Measurements from ENCODE around the gene SV2B.

SV2B gene

GRCh38 chr15:91268510-91268909, 168.5 kb downstream of the SV2B start:
- DNase-seq (ENCODE audit: low read depth in 2 of 2): peak in 1 of 2 donors; percentile 13

GRCh38 chr15:91270747-91271146, 170.7 kb downstream of the SV2B start:
- DNase-seq (ENCODE audit: low read depth in 2 of 2): no peak

GRCh38 chr15:91271565-91272153, 171.6 kb downstream of the SV2B start:
- DNase-seq (ENCODE audit: low read depth in 2 of 2): peak; percentile 30 to 41

- DNase-seq (ENCODE audit: low read depth in 2 of 2): no peak
Measured at GRCh38 chr15:91275844-91276243, 175.8 kb downstream of the SV2B start.

GRCh38 chr15:91278951-91279350, 178.9 kb downstream of the SV2B start:
- DNase-seq (ENCODE audit: low read depth in 2 of 2): no peak

- no peak for DNase-seq (ENCODE audit: low read depth in 2 of 2)
Measured at GRCh38 chr15:91279486-91279885, 179.4 kb downstream of the SV2B start.

- DNase-seq (ENCODE audit: low read depth in 2 of 2): no peak
Measured at GRCh38 chr15:91281947-91282346, 181.9 kb downstream of the SV2B start.

GRCh38 chr15:91282486-91282885, 182.4 kb downstream of the SV2B start:
- no peak for DNase-seq (ENCODE audit: low read depth in 2 of 2)

- no peak for DNase-seq (ENCODE audit: low read depth in 2 of 2)
Measured at GRCh38 chr15:91283155-91283554, 183.1 kb downstream of the SV2B start.

GRCh38 chr15:91284758-91285466, 184.9 kb downstream of the SV2B start:
- DNase-seq (ENCODE audit: low read depth in 2 of 2): no peak

GRCh38 chr15:91289324-91289723, 189.3 kb downstream of the SV2B start:
- DNase-seq (ENCODE audit: low read depth in 2 of 2): no peak

- no peak for DNase-seq (ENCODE audit: low read depth in 2 of 2)
Measured at GRCh38 chr15:91290553-91290952, 190.5 kb downstream of the SV2B start.

GRCh38 chr15:91291673-91292072, 191.6 kb downstream of the SV2B start:
- no peak for DNase-seq (ENCODE audit: low read depth in 2 of 2)

- DNase-seq (ENCODE audit: low read depth in 2 of 2): no peak
Measured at GRCh38 chr15:91294344-91294743, 194.3 kb downstream of the SV2B start.

- no peak for DNase-seq (ENCODE audit: low read depth in 2 of 2)
Measured at GRCh38 chr15:91294795-91295194, 194.7 kb downstream of the SV2B start.

GRCh38 chr15:91298101-91298500, 198.0 kb downstream of the SV2B start:
- DNase-seq (ENCODE audit: low read depth in 2 of 2): no peak

- peak in 1 of 2 donors; percentile 12 for DNase-seq (ENCODE audit: low read depth in 2 of 2)
Measured at GRCh38 chr15:91302588-91303439, 202.8 kb downstream of the SV2B start.

GRCh38 chr15:91304210-91304609, 204.2 kb downstream of the SV2B start:
- no peak for DNase-seq (ENCODE audit: low read depth in 2 of 2)

- DNase-seq (ENCODE audit: low read depth in 2 of 2): no peak
Measured at GRCh38 chr15:91304786-91305185, 204.7 kb downstream of the SV2B start.

- no peak for DNase-seq (ENCODE audit: low read depth in 2 of 2)
Measured at GRCh38 chr15:91306144-91306543, 206.1 kb downstream of the SV2B start.

GRCh38 chr15:91307601-91308000, 207.5 kb downstream of the SV2B start:
- no peak for DNase-seq (ENCODE audit: low read depth in 2 of 2)

GRCh38 chr15:91308199-91308598, 208.1 kb downstream of the SV2B start:
- DNase-seq (ENCODE audit: low read depth in 2 of 2): no peak

GRCh38 chr15:91308855-91309254, 208.8 kb downstream of the SV2B start:
- DNase-seq (ENCODE audit: low read depth in 2 of 2): no peak
